IMR-90 (cell line): ENCODE data around the gene SVOPL.

Source experiments
- MAZ ChIP-seq: IDR thresholded peaks from 2 replicates; pipeline ENCODE4 v1.6.1; 2012; ENCODE audit warnings: low read depth, mild to moderate bottlenecking, low read length, improper control_type of control experiment, moderate library complexity, borderline replicate concordance
- RAD21 ChIP-seq: IDR thresholded peaks from 2 replicates; pipeline ENCODE4 v1.6.1; 2012; ENCODE audit warnings: low read length, improper control_type of control experiment
- TF ChIP-seq, protein P1 (sequence below): conservative IDR thresholded peaks from 2 replicates; pipeline ENCODE4 v1.5.1; 2012; ENCODE audit warnings: mild to moderate bottlenecking, low read depth, low read length, improper control_type of control experiment

DNA sequence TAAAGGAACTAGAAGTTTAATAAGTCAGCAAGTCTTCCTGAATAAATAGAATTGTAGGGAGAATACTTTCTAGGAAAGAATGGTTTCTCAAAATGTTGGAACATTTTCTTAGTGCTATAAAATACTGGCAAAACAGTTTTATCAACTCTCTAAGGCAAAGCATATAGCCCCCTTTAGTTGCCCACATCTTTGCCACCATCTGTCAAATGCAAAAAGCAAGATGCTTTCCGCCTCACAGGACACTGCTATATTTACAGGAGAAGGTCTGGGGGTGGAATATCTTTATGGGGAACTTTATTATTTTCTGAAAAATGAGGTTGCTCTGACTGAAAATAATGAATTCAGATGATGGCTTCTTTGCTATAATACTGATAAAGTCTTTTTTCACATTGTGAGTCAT, 78.3 kb downstream of the SVOPL start:
- no peak for TF ChIP-seq RAD21
- TF ChIP-seq, protein P1, sequence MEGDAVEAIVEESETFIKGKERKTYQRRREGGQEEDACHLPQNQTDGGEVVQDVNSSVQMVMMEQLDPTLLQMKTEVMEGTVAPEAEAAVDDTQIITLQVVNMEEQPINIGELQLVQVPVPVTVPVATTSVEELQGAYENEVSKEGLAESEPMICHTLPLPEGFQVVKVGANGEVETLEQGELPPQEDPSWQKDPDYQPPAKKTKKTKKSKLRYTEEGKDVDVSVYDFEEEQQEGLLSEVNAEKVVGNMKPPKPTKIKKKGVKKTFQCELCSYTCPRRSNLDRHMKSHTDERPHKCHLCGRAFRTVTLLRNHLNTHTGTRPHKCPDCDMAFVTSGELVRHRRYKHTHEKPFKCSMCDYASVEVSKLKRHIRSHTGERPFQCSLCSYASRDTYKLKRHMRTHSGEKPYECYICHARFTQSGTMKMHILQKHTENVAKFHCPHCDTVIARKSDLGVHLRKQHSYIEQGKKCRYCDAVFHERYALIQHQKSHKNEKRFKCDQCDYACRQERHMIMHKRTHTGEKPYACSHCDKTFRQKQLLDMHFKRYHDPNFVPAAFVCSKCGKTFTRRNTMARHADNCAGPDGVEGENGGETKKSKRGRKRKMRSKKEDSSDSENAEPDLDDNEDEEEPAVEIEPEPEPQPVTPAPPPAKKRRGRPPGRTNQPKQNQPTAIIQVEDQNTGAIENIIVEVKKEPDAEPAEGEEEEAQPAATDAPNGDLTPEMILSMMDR: no peak
- no peak for TF ChIP-seq MAZ
